HUES48 (cell line): ENCODE results near the gene UBAC1.
"Not testable (repeated sequence)": the region's sequence is repeated elsewhere in the genome, so short reads cannot be mapped to it uniquely, and the experiment has no call there.

Source experiments
- H3K27ac ChIP-seq: one replicate; pipeline ENCODE4 v1.7.0; 2013; ENCODE audit warnings: low read depth, low read length, inconsistent platforms
- H3K27me3 ChIP-seq: 2 replicates; pipeline ENCODE4 v1.6.1; 2013; ENCODE audit warnings: mild to moderate bottlenecking, low read length; ENCODE audit not compliant: control insufficient read depth, insufficient read depth
- H3K36me3 ChIP-seq: 2 replicates; pipeline ENCODE4 v1.6.1; 2013; ENCODE audit warnings: low read length; ENCODE audit not compliant: control insufficient read depth, insufficient read depth
- H3K4me1 ChIP-seq: 2 replicates; pipeline ENCODE4 v1.6.1; 2013; ENCODE audit warnings: mild to moderate bottlenecking, low read length; ENCODE audit not compliant: control insufficient read depth, insufficient read depth
- H3K4me3 ChIP-seq: 2 replicates; pipeline ENCODE4 v1.5.1; 2013; ENCODE audit warnings: mild to moderate bottlenecking, low read depth, low read length
- H3K9ac ChIP-seq: 2 replicates; pipeline ENCODE4 v1.6.1; 2013; ENCODE audit warnings: mild to moderate bottlenecking, low read depth, low read length, moderate library complexity
- H3K9me3 ChIP-seq: 2 replicates; pipeline ENCODE4 v1.6.1; 2013; ENCODE audit warnings: low read length; ENCODE audit not compliant: control insufficient read depth, insufficient read depth

UBAC1 gene

DNA sequence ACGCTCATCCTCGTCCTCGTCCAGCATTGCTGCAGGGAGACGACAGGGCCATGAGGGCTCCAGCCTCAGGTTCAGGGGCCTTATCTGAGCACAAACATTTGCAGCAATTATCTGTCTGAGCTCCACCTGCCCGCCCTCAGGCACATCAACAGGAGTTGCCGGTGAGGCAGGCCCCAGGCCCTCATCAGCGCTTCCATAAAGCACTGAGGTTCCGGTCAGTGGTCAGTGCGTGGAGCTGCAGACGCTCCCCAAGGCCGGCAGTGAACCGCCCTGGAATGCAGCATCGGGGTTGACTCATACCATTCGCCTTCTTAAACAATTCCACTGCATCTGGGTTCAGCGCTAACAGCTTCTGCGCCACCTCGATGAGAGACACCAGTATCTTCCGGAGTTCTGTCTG is 15.2 kb downstream of the UBAC1 start:
- Histone ChIP-seq H3K36me3 (peaks cover 58% of the 10 kb centered on the region), H3K4me1 (no peaks in the 10 kb centered on the region), H3K27ac (no peak overlapping the region), H3K4me3 (no peak overlapping the region), H3K9ac (no peak overlapping the region), H3K9me3 (no peaks in the 10 kb centered on the region), H3K27me3 (no peaks in the 10 kb centered on the region)

DNA sequence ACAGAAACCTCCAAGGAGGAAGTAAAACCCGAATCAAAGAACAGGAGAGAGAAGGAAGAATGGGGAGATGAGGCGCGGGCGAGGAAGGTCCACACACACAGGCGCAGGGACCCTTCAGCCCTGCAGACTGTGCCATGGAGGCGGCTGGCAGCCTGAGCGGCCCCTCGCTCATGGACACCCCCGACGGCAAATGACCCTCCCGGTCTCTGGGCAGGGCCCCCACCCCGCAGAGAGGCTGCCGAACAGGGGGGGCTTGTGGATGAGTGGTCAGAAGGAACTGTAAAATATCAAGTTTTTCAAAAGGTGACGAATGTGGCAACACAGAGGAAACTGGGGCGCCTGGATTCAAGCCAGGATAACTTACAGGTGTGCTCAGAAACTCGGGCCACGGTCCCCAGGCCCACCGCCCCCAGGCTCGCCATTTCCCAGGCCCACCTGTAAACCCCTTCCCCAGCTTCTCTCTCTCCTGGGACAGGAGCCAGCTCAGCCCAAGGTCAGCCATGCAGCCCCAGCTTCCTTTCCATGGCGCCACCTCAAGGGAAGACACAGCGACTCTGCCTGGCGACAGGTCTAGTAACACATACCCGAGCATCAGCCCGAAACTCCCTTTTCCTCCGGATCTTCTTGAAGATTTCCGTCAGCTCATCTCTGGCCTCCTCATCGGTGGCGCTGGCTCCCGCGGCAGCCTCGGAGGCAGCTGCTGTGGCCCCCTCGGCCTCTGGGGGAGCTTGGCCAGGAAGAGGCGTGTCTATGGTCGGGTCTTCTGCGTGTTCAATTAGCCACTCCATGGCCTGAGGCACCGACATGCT is 16.5 kb downstream of the UBAC1 start:
- Histone ChIP-seq H3K9me3 (no peaks in the 10 kb centered on the region), H3K27ac (no peak overlapping the region), H3K9ac (no peak overlapping the region), H3K4me3 (no peak overlapping the region), H3K36me3 (peaks cover 57% of the 10 kb centered on the region), H3K27me3 (no peaks in the 10 kb centered on the region), H3K4me1 (no peaks in the 10 kb centered on the region)

DNA sequence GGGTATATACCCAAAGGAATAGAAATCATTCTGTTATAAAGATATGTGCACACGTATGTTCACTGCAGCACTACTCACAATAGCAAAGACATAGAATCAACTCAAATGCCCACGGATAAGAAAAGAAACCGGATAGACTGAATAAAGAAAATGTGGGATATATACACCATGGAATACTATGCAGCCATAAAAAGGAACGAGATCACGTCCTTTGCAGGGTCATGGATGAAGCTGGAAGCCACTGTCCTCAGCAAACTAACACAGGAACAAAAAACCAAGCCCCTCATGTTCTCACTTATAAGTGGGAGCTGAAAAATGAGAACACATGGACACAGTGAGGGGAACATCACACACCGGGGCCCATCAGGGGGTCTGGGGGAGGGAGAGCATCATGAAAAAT is 17.6 kb downstream of the UBAC1 start:
- H3K27ac ChIP-seq, H3K4me1 ChIP-seq, H3K9ac ChIP-seq, H3K27me3 ChIP-seq, H3K9me3 ChIP-seq, H3K4me3 ChIP-seq: not testable (repeated sequence)
- peaks cover 62% of the 10 kb centered on the region for H3K36me3 ChIP-seq

DNA sequence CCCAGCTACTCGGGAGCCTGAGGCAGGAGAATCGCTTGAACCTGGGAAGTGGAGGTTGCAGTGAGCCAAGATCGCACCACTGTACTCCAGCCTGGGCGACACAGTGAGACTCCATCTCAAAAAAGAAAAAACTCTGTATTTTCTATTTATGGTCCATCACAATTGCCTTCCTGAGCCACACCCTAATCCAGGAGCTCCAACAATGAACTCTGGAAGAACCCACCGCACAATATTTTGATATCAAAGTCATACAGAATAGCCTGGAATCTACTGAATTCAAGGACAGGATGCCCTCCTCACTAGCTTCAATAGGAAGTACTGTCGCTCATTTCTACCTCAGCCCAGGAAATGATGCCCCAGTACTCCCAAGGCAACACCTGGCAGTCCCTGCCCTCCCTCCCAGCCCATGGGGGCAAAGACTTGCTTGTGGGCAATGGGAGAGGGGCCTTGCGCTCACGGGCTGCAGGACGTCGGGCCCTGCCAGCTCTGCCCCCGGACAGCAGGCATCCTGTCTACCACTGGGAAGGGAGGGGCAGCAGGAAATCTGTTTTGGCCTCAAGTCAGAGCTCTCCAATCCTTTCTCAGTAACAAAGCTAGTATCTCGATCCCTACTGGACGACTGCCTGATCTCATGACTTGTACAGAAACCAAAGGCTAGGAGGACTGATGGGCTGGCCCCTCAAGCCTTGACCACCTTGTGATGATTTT is 19.7 kb downstream of the UBAC1 start:
- peaks cover 6% of the 10 kb centered on the region; the same call in 1 of the 2 replicates for H3K9me3 ChIP-seq
- H3K36me3 ChIP-seq, result peaks cover 68% of the 10 kb centered on the region
- H3K4me1 ChIP-seq, result no peaks in the 10 kb centered on the region
- no peak overlapping the region for H3K9ac ChIP-seq
- no peak overlapping the region for H3K27ac ChIP-seq
- no peaks in the 10 kb centered on the region for H3K27me3 ChIP-seq
- no peak overlapping the region for H3K4me3 ChIP-seq

GRCh38 chr9:135939351-135940265 is 21.6 kb downstream of the UBAC1 start:
- Histone ChIP-seq H3K27ac (no peak overlapping the region), H3K9ac (no peak overlapping the region), H3K36me3 (peaks cover 65% of the 10 kb centered on the region), H3K4me3 (no peak overlapping the region), H3K27me3 (no peaks in the 10 kb centered on the region), H3K4me1 (no peaks in the 10 kb centered on the region), H3K9me3 (peaks cover 11% of the 10 kb centered on the region; the same call in 1 of the 2 replicates)

DNA sequence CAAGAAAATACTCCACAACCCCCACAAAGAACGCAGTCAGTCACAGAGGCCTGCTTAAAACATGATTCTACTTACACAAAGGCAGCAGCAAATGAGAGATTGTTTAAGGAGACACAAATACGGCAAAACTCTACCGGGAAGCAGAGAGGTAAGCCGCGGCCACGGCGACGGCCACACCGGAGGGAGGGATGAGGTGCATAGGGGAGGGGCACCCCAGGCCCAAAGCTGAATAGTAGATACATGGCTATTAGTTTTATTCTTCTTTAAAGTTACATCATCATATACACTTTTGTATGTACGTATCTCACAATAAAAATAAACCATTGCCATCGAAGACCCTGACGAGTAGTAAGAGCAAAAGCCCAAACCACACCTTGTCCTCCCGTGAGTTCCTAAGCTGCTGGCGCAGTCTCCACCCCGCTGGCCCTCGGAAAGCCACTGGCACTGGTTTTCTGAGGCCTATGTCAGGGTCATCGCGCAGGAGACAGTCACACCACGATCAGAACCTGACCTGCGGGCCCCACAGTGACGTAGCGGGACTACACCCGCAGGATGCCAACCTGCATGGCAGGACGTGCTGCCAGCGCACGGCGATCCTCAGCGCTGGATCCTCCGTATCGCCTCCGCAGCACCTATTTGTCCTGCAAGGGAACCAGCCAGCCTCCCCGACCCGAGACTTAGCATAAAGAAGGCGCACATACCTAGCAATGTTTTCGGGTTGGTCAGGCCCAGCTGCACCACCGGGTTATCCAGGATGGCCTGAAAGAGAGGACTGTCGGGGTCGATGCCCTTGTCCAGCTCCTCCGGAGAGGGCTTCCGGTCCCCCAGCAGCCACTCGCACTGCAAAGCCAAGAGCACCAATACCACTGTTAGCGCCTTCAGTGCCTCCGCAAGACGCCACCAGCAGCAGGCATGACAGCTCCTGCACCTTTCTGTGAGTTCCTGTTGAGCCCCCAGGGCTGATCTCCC is 23.4 kb downstream of the UBAC1 start:
- Histone ChIP-seq H3K36me3 (peaks cover 60% of the 10 kb centered on the region), H3K27me3 (no peaks in the 10 kb centered on the region), H3K4me1 (no peaks in the 10 kb centered on the region)

GRCh38 chr9:135933114-135933513 is 28.1 kb downstream of the UBAC1 start:
- peaks cover 58% of the 10 kb centered on the region for H3K36me3 ChIP-seq

More for the DNA sequence above, 23.4 kb downstream of the UBAC1 start:
- Histone ChIP-seq H3K4me3 (no peak overlapping the region), H3K9ac (no peak overlapping the region), H3K9me3 (peaks cover 11% of the 10 kb centered on the region; the same call in 1 of the 2 replicates), H3K27ac (no peak overlapping the region)

GRCh38 chr9:135932656-135933055 is 28.5 kb downstream of the UBAC1 start:
- no peak overlapping the region for H3K27ac ChIP-seq

More at GRCh38 chr9:135933114-135933513, 28.1 kb downstream of the UBAC1 start:
- Histone ChIP-seq H3K9me3 (peaks cover 11% of the 10 kb centered on the region; the same call in 1 of the 2 replicates), H3K27me3 (no peaks in the 10 kb centered on the region), H3K9ac (no peak overlapping the region), H3K4me1 (no peaks in the 10 kb centered on the region), H3K4me3 (no peak overlapping the region), H3K27ac (no peak overlapping the region)

DNA sequence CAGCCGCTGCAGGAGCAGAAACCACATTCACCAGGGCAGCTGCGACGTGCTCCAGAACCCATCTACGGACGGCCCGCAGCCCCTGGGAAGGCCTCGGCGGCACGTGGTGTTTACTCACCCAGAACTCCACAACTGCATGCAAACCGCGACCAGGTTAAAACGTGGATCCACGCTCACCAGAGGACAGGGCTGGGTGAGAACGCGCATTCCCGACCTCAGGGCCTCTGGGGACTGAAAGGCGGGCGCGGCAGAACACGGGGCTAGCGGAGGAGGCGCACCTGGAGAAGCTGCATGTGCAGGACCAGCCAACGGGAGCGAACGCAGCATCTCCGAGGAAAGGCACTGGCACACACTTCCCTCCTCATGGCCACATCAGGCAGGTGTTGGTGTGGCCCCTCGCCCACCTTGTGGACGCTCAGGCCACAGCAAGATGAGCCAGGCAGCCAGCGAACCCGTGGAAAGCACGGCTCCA is 29.8 kb downstream of the UBAC1 start:
- Histone ChIP-seq H3K36me3 (peaks cover 47% of the 10 kb centered on the region), H3K4me1 (no peaks in the 10 kb centered on the region), H3K9ac (no peak overlapping the region)

More at GRCh38 chr9:135932656-135933055, 28.5 kb downstream of the UBAC1 start:
- Histone ChIP-seq H3K9me3 (peaks cover 11% of the 10 kb centered on the region; the same call in 1 of the 2 replicates), H3K4me1 (no peaks in the 10 kb centered on the region), H3K27me3 (no peaks in the 10 kb centered on the region), H3K4me3 (no peak overlapping the region), H3K36me3 (peaks cover 53% of the 10 kb centered on the region), H3K9ac (no peak overlapping the region)

More for the DNA sequence above, 29.8 kb downstream of the UBAC1 start:
- Histone ChIP-seq H3K27ac (no peak overlapping the region), H3K27me3 (no peaks in the 10 kb centered on the region), H3K4me3 (no peak overlapping the region), H3K9me3 (peaks cover 4% of the 10 kb centered on the region; the same call in 1 of the 2 replicates)
